Aortic smooth muscle cell (primary cell): ENCODE results near the gene PLPPR5. TPM values are rescaled to one million over a fixed set of nuclear protein-coding genes. Genes with fewer than 3 reads are reported as not detected.

Experiments used
- total RNA-seq: library from RNA; depleted of rRNA; stranded (reverse); fragments of >200 nt; gene quantifications from 2 replicates; pipeline ENCODE4 v1.2.3, GENCODE V29; 2014

PLPPR5 gene, protein sequence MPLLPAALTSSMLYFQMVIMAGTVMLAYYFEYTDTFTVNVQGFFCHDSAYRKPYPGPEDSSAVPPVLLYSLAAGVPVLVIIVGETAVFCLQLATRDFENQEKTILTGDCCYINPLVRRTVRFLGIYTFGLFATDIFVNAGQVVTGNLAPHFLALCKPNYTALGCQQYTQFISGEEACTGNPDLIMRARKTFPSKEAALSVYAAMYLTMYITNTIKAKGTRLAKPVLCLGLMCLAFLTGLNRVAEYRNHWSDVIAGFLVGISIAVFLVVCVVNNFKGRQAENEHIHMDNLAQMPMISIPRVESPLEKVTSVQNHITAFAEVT
- total RNA-seq: not detected in 2 replicates

DNA sequence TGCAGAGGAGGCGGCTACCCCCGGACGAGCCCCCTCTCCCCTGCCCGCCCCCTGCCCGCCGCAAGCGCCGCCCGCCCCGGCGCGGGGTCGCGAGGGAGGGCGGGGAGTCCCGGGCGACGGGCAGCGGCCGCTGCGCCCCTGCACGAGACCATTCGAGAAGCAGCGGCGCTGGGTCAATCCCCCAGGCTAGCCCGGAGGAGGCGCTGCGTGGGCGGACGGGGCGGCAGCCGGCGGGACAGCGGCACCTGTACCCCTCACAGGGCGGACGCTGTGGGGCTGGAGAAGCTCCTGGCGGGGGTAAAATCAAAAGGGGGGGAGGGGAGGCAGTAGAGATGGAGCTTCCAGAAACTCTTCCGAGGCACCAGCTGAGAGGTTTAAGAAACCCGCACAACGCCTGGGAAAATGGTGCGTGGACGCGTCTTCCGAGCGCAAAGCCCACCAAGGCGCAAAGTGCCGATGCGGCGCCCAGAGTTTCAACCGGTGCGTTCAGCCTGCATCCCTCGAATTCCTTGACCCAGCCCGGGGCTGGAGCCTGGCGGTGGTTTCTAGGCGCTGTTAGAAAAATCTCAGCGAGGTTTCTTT, at the start of gene PLPPR5:
Gene PLPPR5 (minus strand): TSS at position 1 of the 582 bp plus-strand sequence. CDS start 190 bp downstream, outside the sequence.

